Colonic mucosa (tissue), 4 donors: Measurements from ENCODE around the gene LRRC7. TPM values are rescaled to one million over a fixed set of nuclear protein-coding genes. Genes with fewer than 3 reads are reported as not detected.

ENCODE experiments used
- DNase-seq: peaks from one replicate; pipeline ENCODE4 v3.0.0-alpha.2; 2020
- H3K27ac ChIP-seq: fragments of 200-600 bp; one replicate; pipeline ENCODE4 v1.8.0; 2021
- H3K27me3 ChIP-seq: fragments of 200-600 bp; one replicate; pipeline ENCODE4 v1.8.0; 2021
- H3K36me3 ChIP-seq: fragments of 200-600 bp; one replicate; pipeline ENCODE4 v1.8.0; 2021
- H3K4me1 ChIP-seq: fragments of 200-600 bp; one replicate; pipeline ENCODE4 v1.8.0; 2021; ENCODE audit warnings: mild to moderate bottlenecking
- H3K4me3 ChIP-seq: fragments of 200-600 bp; one replicate; pipeline ENCODE4 v1.8.0; 2021
- H3K9ac ChIP-seq, 2 donors: one replicate each; pipeline ENCODE4 v1.7.0; 2013; ENCODE audit warnings: control low read depth in 2 of 2, low read depth in 2 of 2, low read length in 2 of 2
- H3K9me3 ChIP-seq: fragments of 200-600 bp; one replicate; pipeline ENCODE4 v1.8.0; 2021
- intact Hi-C: fragments of 100-400 bp; cut with DNase I; formaldehyde crosslinking; loops from one replicate; pipeline ENCODE4 v1.14.1; 2022
- total RNA-seq, 2 donors: library from RNA; stranded (reverse); fragmentation: NEBNext Ultra II Directional in 1 of 2; extraction: Animal tissue kit (Norgen Biotek cat#: 25700) in 1 of 2; gene quantifications; one replicate each; pipeline ENCODE4 v1.2.1, GENCODE V29; 2021
- TF ChIP-seq, protein P1 (sequence below): fragments of 200-600 bp; IDR thresholded peaks from one replicate; pipeline ENCODE4 v1.8.0; 2022; ENCODE audit warnings: antibody characterized with exemption, mild to moderate bottlenecking
- donor health status: healthy.
- donor health status: DM: no; HTN: no; CAD: no.
- donor health status: DM: no; HTN: no; CAD: no.

LRRC7 gene
- total RNA-seq, 2 donors from 2014 or later, result 0.21 to 0.22 TPM

DNA sequence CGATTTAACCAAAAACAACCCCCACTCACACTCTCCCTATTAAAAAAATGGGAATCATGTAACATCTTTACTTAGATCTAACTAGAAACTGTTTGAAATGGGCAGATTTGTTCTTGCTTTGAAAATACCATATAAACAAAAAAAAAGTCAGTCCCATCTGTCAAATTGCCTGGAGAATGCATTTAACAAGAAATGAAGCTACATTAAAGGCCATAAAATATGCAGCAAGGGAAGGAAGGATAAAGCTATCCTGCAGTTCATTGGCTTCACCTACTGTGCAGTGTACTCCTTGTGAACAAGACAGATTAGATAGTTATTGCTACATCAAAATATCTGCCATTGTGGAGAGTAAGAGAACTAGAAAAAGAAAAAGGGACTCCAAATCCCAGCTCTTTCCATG, 160.5 kb downstream of the LRRC7 start:
- no peaks in the 10 kb centered on the region for H3K9me3 ChIP-seq
- no peaks in the 10 kb centered on the region for H3K27me3 ChIP-seq
- intact Hi-C loops, result no loop called here
- no peak overlapping the region for H3K9ac ChIP-seq
- no peaks in the 10 kb centered on the region for H3K36me3 ChIP-seq
- H3K4me3 ChIP-seq, result no peak overlapping the region
- TF ChIP-seq, protein P1, sequence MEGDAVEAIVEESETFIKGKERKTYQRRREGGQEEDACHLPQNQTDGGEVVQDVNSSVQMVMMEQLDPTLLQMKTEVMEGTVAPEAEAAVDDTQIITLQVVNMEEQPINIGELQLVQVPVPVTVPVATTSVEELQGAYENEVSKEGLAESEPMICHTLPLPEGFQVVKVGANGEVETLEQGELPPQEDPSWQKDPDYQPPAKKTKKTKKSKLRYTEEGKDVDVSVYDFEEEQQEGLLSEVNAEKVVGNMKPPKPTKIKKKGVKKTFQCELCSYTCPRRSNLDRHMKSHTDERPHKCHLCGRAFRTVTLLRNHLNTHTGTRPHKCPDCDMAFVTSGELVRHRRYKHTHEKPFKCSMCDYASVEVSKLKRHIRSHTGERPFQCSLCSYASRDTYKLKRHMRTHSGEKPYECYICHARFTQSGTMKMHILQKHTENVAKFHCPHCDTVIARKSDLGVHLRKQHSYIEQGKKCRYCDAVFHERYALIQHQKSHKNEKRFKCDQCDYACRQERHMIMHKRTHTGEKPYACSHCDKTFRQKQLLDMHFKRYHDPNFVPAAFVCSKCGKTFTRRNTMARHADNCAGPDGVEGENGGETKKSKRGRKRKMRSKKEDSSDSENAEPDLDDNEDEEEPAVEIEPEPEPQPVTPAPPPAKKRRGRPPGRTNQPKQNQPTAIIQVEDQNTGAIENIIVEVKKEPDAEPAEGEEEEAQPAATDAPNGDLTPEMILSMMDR, result no peak
- DNase-seq, result no peak
- H3K27ac ChIP-seq, result no peak overlapping the region
- H3K4me1 ChIP-seq, result no peaks in the 10 kb centered on the region

DNA sequence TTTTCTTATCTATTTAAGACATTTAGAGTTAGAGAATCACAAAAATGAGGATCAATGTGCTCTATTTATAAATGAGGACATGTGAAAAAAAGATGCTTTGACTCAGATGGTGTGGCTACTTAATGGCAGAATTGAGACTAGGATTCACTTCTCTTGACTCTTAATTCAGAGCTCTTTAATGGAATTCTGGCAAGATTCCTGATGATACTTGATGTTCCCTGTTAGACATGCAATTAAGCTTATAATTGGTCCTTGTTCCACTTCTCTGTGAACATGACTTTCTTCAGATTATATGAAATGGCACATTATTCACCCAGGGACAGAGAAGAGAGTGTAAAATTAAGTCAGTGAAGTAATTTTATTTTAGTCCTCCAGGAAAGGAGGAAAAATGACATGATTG, 165.3 kb downstream of the LRRC7 start:
- intact Hi-C loops, result no loop called here
- Histone ChIP-seq H3K4me3 (no peak overlapping the region), H3K9ac (no peak overlapping the region), H3K36me3 (no peaks in the 10 kb centered on the region), H3K4me1 (no peaks in the 10 kb centered on the region), H3K27me3 (no peaks in the 10 kb centered on the region), H3K9me3 (no peaks in the 10 kb centered on the region), H3K27ac (no peak overlapping the region)
- DNase-seq, result no peak
- TF ChIP-seq, protein P1, result no peak

- Histone ChIP-seq H3K36me3 (no peaks in the 10 kb centered on the region), H3K4me3 (no peak overlapping the region), H3K27ac (no peak overlapping the region), H3K9me3 (no peaks in the 10 kb centered on the region), H3K9ac (no peak overlapping the region), H3K4me1 (no peaks in the 10 kb centered on the region), H3K27me3 (no peaks in the 10 kb centered on the region)
- TF ChIP-seq, protein P1, result peak; percentile 56
- intact Hi-C loops, result loop anchor here (5.0 kb wide), 1 partner anchor 1265 kb away; no protein-coding TSS in a partner anchor
- peak; percentile 27 for DNase-seq
Observed at GRCh38 chr1:69737527-69738185, 169.9 kb downstream of the LRRC7 start.

DNA sequence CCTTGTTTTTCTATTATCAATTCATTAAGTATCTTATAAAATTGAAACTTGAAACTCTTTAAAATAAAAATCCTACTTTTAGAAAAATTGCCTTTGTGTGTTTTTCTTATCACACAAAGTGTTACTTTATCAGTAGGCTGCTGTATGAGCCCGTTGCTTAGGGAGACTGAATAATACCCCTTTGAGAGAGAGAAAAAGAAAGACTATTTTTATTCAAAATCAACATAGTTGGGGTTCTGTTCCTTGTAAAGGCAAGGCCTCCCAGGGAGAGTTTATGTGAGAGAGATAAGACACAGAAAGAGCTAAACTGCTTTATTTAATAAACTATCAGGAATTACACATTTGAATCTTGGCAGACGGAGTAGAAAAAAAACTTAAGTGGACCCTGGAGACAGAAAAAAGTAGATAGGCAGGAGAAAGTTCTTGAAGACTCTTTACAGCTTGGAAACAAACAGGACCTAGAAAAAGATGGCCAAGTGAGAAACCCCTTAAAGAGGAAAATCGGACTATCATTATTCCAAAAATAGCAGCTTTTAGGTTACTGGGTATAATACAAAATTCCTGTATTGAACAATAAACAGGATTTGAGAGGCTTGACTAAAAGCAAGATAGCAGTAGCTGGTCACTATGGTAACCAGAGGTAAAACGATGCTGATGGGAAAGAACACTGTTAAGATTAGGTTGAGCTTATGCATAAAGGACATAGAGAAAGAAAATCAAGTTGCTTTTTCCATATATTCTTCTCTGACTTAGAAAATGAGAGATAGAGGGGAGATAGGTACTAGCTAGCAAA, 170.9 kb downstream of the LRRC7 start:
- Histone ChIP-seq H3K27me3 (no peaks in the 10 kb centered on the region), H3K36me3 (no peaks in the 10 kb centered on the region), H3K9me3 (no peaks in the 10 kb centered on the region), H3K4me1 (no peaks in the 10 kb centered on the region), H3K9ac (no peak overlapping the region), H3K27ac (no peak overlapping the region), H3K4me3 (no peak overlapping the region)
- TF ChIP-seq, protein P1, result no peak
- no peak for DNase-seq
- intact Hi-C loops, result loop anchor here (5.0 kb wide), 1 partner anchor 1266 kb away; no protein-coding TSS in a partner anchor

GRCh38 chr1:69739251-69739605, 171.5 kb downstream of the LRRC7 start:
- H3K27me3 ChIP-seq, result no peaks in the 10 kb centered on the region
- DNase-seq, result no peak
- no peak overlapping the region for H3K9ac ChIP-seq
- no peaks in the 10 kb centered on the region for H3K9me3 ChIP-seq
- H3K4me1 ChIP-seq, result no peaks in the 10 kb centered on the region
- TF ChIP-seq, protein P1, result no peak
- intact Hi-C loops, result loop anchor here (5.0 kb wide), 1 partner anchor 1267 kb away; no protein-coding TSS in a partner anchor
- H3K4me3 ChIP-seq, result no peak overlapping the region
- H3K27ac ChIP-seq, result no peak overlapping the region
- no peaks in the 10 kb centered on the region for H3K36me3 ChIP-seq
